Mucosa of rectum (tissue), 2 donors: ENCODE data around the gene MERTK.
"Not testable (repeated sequence)": the region's sequence is repeated elsewhere in the genome, so short reads cannot be mapped to it uniquely, and the experiment has no call there.

Experiments used
- H3K27ac ChIP-seq, 2 donors: one replicate each; pipeline ENCODE4 v1.7.0; 2013; ENCODE audit warnings: inconsistent platforms in 2 of 2, low read depth in 2 of 2, low read length in 2 of 2
- H3K27me3 ChIP-seq, 2 donors: one replicate each; pipeline ENCODE4 v1.7.0; 2013; ENCODE audit warnings: low read length in 2 of 2; ENCODE audit not compliant: control insufficient read depth in 2 of 2, insufficient read depth in 2 of 2
- H3K36me3 ChIP-seq, 2 donors: one replicate each; pipeline ENCODE4 v1.7.0; 2013; ENCODE audit warnings: low read length in 2 of 2; ENCODE audit not compliant: control insufficient read depth in 2 of 2, insufficient read depth in 2 of 2
- H3K4me1 ChIP-seq, 2 donors: one replicate each; pipeline ENCODE4 v1.7.0; 2013; ENCODE audit warnings: low read length in 2 of 2, mild to moderate bottlenecking in 1 of 2; ENCODE audit not compliant: control insufficient read depth in 2 of 2, insufficient read depth in 2 of 2
- H3K4me3 ChIP-seq, 2 donors: one replicate each; pipeline ENCODE4 v1.7.0; 2013; ENCODE audit warnings: low read length in 2 of 2
- H3K9ac ChIP-seq, 2 donors: one replicate each; pipeline ENCODE4 v1.7.0; 2013; ENCODE audit warnings: low read length in 2 of 2, low read depth in 1 of 2, mild to moderate bottlenecking in 1 of 2
- H3K9me3 ChIP-seq, 2 donors: one replicate each; pipeline ENCODE4 v1.7.0; 2013; ENCODE audit warnings: low read length in 2 of 2; ENCODE audit not compliant: control insufficient read depth in 2 of 2
- donor health status: healthy.
- donor health status: Normal muscosa, but diverticular disease.

The MERTK gene

DNA sequence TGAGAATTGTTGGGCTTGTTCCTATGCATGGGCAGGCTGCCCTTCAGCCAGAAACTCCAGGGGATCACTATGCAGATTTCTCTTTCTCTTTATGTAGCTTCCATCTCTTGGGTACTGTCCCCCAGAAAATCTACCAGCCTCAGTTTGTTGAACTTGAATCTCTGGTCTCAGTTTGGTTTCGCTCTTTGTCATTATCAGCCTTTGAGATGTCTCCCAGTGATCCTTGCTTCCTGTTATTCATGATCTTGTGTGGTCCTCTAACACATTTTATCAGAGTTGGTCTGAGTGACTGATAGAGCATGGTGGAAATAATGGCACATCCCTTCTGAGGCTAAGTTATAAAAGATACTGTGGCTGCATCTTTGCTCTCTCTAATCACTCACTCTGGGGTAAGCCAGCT is 164.5 kb downstream of the MERTK start:
- peaks cover 5 to 11% of the 10 kb centered on the region in 2 donors for H3K4me1 ChIP-seq
- no peak overlapping the region for H3K9ac ChIP-seq
- H3K36me3 ChIP-seq, result peaks cover 47 to 52% of the 10 kb centered on the region in 2 donors
- no peak overlapping the region for H3K4me3 ChIP-seq
- H3K9me3 ChIP-seq, result no peaks in the 10 kb centered on the region
- H3K27ac ChIP-seq, result no peak overlapping the region
- H3K27me3 ChIP-seq, result no peaks in the 10 kb centered on the region

DNA sequence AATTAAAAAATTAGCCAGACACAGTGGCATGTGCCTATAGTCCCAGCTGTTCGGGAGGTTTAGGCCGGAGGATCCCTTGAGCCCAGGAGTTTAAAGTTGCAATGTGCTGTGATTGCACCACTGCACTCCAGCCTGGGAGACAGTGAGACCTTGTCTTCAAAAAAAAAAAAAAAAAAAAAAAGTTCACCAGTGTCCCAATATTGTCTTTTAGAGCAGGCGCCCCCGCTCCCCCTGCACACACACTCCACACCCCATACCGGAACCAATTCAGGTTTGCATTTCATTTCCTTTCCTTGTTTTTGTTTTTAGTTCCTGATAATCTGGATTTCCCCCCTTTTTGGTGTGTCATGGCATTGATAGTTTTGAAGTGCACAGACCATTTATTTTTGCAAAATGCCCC is 167.1 kb downstream of the MERTK start:
- Histone ChIP-seq H3K9ac (no peak overlapping the region), H3K27ac (no peak overlapping the region), H3K4me3 (no peak overlapping the region), H3K4me1 (no peaks in the 10 kb centered on the region), H3K27me3 (no peaks in the 10 kb centered on the region), H3K9me3 (no peaks in the 10 kb centered on the region), H3K36me3 (peaks cover 52 to 58% of the 10 kb centered on the region in 2 donors)

DNA sequence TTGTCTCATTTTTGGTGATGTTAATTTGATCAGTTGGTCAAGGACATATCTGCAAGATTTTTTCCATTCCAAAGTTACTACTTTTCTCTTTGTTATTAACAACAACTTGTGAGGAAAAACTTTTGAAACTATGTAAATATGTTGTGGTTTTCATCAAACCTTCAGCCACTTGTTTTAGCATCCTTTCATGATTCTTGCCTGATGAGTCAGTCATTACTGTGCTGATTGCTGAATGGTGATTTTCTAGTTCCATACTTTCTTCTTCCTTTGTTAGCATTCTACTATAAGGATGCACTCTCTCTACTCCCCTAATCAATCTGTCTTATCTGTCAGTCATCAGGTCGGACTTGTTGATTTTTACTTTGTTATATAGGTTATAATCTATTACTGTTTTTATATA is 167.6 kb downstream of the MERTK start:
- H3K27me3 ChIP-seq, result no peaks in the 10 kb centered on the region
- H3K4me3 ChIP-seq, result no peak overlapping the region
- H3K4me1 ChIP-seq, result no peaks in the 10 kb centered on the region
- H3K9ac ChIP-seq, result no peak overlapping the region
- H3K36me3 ChIP-seq, result peaks cover 50 to 58% of the 10 kb centered on the region in 2 donors
- no peak overlapping the region for H3K27ac ChIP-seq
- H3K9me3 ChIP-seq, result no peaks in the 10 kb centered on the region

DNA sequence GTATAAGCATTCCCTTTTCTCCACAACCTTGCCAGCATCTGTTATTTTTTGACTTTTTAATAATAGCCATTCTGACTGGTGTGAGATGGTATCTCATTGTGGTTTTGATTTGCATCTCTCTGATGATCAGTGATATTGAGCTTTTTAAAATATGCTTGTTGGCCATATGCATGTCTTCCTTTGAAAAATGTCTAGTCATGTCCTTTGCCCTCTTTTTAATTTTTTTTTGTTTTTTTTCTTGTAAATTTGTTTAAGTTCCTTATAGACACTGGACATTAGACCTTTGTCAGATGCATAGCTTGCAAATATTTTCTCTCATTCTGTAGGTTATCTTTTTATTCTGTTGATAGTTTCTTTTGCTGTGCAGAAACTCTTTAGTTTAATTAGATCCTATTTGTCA is 171.4 kb downstream of the MERTK start:
- H3K27ac ChIP-seq, H3K27me3 ChIP-seq, H3K4me1 ChIP-seq, H3K9me3 ChIP-seq, H3K4me3 ChIP-seq, H3K9ac ChIP-seq: not testable (repeated sequence)
- peaks cover 26 to 39% of the 10 kb centered on the region in 2 donors for H3K36me3 ChIP-seq

DNA sequence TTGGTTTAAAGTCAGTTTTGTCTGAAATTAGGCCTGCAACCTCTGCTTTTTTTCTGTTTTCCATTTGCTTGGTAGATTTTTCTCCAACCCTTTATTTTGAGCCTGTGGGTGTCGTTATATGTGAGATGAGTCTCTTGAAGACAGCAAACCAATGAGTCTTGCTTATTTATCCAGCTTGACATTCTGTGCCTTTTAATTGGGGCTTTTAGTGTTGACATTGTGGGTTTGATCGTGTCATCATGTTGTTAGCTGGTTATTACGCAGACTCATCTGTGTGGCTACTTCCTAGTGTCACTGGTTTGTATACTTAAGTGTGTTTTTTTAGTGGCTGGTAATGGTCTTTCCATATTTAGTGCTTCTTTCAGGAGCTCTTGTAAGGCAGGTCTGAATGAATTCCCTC is 175.5 kb downstream of the MERTK start:
- Histone ChIP-seq H3K9ac (no peak overlapping the region), H3K4me1 (peaks cover 0 to 6% of the 10 kb centered on the region in 2 donors), H3K36me3 (peaks cover 15 to 30% of the 10 kb centered on the region in 2 donors), H3K4me3 (no peak overlapping the region), H3K27ac (no peak overlapping the region), H3K27me3 (no peaks in the 10 kb centered on the region), H3K9me3 (no peaks in the 10 kb centered on the region)

DNA sequence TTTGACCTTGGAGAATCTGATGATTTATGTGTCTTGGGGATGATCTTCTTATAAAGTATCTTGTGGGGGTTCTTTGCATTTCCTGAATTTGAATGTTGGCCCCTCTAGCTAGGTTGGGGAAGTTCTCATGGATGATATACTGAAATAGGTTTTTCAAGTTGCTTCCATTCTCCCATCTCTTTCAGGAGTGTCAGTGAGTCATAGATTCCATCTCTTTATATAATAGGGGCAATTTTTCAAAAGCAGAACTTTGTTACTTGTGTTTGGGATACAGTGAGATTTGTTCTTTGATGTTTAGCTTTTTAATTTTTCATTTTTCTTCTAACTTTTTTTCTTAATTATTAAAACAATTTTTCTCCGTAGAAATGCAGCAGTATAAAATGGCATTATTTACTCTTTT is 176.1 kb downstream of the MERTK start:
- no peaks in the 10 kb centered on the region for H3K9me3 ChIP-seq
- no peak overlapping the region for H3K4me3 ChIP-seq
- no peak overlapping the region for H3K9ac ChIP-seq
- peaks cover 0 to 6% of the 10 kb centered on the region in 2 donors for H3K4me1 ChIP-seq
- H3K36me3 ChIP-seq, result peaks cover 15 to 26% of the 10 kb centered on the region in 2 donors
- H3K27me3 ChIP-seq, result no peaks in the 10 kb centered on the region
- no peak overlapping the region for H3K27ac ChIP-seq

DNA sequence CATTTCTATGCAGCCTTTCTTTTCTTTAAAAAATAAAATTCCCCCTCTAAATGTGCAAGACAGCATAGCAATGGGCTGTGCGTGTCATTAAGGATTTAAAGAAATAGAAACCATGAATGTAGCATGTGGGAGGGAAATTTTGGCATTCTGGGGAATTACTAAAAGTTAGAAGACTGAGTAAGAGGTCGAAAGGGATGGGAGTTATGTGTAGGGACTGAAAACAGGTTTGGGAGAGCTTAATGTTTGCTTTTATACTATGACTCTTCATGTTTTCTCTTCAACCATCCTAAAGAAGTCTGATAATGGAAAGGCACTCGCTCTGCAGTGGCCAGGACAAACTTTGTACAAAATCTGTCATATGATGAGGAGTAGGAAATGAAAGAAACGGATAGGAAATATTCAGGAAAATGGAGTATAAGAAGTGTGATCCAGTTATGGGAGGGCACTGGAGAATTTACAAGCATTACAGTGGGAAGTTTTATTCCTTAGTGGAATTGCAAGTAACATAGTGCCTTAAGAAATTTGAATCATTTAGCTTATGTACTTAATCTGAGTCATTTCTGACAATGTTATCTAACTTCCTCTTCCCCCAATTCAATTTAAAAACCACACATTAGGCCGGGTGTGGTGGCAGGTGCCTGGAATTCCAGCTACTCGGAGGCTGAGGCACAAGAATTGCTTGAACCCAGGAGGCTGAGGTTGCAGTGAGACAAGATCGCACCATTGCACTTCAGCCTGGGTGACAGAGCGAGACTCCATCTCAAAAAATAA is 177.3 kb downstream of the MERTK start:
- Histone ChIP-seq H3K27ac (no peak overlapping the region), H3K9ac (no peak overlapping the region), H3K36me3 (peaks cover 15 to 23% of the 10 kb centered on the region in 2 donors), H3K4me1 (peaks cover 0 to 6% of the 10 kb centered on the region in 2 donors), H3K27me3 (no peaks in the 10 kb centered on the region), H3K9me3 (no peaks in the 10 kb centered on the region), H3K4me3 (no peak overlapping the region)

DNA sequence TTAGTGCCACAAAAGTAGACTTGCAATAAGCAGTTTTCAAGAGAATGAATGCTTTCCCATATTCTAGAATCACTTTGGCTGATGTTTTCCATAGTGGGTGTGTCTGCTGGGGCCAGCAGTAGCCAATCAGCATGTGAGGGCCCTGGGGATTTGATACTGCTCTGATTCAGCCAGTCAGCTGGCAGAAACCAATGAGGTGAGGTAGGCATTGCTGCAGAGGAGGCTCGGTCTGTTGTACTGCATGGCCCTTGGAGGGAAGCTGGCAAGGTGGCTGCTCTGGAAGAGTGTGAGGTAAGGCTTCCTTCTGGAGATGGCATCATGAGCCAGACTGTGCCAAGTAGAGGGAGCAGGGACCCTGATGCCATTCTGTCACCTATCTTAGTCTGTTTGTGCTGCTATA is 179.4 kb downstream of the MERTK start:
- Histone ChIP-seq H3K4me3 (no peak overlapping the region), H3K27me3 (no peaks in the 10 kb centered on the region), H3K4me1 (peaks cover 0 to 6% of the 10 kb centered on the region in 2 donors), H3K36me3 (peaks cover 30 to 36% of the 10 kb centered on the region in 2 donors), H3K27ac (no peak overlapping the region), H3K9ac (no peak overlapping the region), H3K9me3 (no peaks in the 10 kb centered on the region)
